Superior temporal gyrus (tissue), 1 donor: Measurements from ENCODE around the gene SPOCD1.
A peak's percentile ranks its signal among the peaks of the same experiment; 100 is the strongest.

ENCODE experiments used
- DNase-seq: peaks from one replicate; pipeline ENCODE4 v3.0.0-alpha.2; 2016; ENCODE audit errors: extremely low spot score

SPOCD1 gene

GRCh38 chr1:31771891-31772668, 43.7 kb downstream of the SPOCD1 start:
- DNase-seq, result no peak

GRCh38 chr1:31769720-31770390, 46.0 kb downstream of the SPOCD1 start:
- DNase-seq, result no peak

DNA sequence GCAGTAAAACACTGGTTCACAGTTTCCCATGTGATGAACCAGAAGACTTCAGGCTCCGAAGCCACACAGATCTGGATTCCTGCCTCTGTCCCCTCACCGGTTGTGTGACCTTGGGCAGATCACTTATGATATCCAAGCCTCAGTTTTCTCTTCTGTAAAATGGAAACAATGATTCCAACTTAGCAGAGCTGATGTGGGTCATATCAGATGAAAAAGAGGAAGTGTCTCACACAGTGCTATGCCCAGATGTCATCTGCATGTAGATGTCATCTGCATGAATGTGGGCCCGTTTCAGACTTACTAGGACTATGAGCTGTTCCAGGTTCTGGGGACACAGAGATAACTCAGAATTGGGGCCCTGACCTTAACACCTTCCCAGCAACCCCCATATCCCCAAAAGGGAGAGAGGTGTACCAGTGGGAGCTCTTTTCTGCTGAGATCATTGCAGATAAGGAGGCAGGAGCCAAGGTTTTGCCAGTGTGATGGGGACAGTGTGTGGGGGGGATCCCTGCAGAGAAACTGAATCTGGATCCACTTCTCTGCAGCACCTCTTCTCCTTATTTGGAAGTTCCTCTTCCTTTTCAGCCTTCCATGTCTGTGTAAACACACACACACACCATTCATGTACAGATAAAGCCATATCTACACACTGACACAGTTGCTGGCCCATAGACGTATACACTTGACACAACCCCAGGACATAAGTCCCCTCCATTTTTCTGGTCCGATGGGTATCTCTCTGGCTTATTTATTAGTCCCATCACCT, 46.7 kb downstream of the SPOCD1 start:
- no peak for DNase-seq

DNA sequence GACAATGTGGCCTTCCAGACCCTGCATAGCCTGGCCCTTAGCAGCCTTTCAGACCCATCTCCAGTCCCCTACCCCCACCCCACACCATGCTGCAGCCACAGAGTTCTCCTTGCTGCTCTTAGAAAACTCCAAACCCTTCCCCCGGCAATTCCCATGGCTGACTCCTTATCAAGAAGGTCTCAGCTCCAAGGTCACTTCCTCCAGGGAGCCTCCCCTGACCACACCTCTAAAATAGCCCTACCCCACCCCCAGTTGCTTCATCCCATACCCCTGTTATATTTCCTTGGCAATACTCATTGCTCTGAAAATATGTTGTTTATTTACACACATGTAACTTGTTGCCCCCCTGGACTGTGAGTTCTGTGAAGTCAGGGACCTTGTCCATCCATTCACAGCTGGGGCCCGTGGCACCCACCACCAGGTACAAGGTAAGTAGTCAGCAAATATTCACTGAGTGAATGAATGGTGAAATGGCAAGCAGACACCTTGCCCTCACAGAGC, 47.4 kb downstream of the SPOCD1 start:
- no peak for DNase-seq

- DNase-seq, result no peak
Measured at GRCh38 chr1:31767225-31767624, 48.6 kb downstream of the SPOCD1 start.

DNA sequence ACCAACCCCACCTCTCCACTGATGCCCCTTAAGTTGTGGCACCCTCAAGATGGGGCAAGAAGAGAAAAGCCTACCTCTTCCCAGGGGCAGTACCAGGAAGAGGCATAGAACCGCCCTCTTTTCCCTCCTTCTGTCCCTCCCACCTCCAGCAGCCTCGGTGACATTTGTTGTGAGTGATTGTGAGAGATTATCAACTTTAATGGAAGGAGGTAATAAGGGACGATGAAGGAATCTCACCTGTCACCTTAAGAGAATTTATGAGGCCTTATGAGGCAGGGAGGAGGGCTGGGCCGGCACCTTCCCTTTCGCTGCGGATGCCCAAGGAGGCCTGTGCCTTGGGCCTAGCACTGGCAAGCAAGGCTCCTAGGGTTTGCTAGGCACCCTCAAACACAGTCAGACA, 50.3 kb downstream of the SPOCD1 start:
- DNase-seq, result no peak

GRCh38 chr1:31765041-31765467, 50.8 kb downstream of the SPOCD1 start:
- DNase-seq, result peak; percentile 75

DNA sequence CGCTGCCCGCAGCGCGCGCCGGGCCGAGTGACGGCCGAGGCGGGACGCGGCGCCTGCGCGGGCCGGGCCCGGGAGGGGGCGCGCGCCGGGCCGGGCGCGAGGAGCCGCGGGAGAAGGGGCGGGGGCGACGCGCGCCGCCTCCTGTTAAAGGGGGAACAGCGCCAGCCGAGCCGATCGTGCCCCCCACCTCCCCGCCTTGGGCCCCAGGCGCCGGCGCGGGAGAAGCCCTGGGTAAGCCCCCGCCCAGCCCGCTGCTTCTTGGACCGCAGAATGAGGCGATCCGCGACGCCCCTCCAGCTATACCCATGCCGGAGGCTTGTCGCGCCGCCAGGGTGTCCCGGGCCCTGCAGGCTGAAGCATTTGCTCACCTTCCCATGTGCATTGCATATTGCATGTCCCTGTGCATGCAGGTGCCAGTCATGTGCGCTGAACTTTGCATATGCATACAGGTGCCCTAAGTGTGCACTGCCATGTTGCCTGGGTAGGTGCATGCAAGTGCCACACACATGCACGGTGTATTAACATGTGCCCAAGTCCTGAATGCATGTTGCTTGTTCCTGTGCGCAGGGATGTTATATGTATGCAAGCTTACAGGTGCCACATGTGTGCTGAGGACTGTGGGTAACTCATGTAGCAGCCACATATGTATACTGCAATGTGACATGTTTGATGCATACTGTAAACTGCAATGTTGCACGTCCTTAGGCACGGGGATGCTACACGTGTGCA, 51.3 kb downstream of the SPOCD1 start, which contains the start of gene ADGRB2:
Gene ADGRB2 (minus strand): TSS at position 29 of the 729 bp plus-strand sequence. CDS start 7,119 bp downstream, outside the sequence.
- no peak for DNase-seq

GRCh38 chr1:31763671-31764311, 52.0 kb downstream of the SPOCD1 start:
- no peak for DNase-seq

DNA sequence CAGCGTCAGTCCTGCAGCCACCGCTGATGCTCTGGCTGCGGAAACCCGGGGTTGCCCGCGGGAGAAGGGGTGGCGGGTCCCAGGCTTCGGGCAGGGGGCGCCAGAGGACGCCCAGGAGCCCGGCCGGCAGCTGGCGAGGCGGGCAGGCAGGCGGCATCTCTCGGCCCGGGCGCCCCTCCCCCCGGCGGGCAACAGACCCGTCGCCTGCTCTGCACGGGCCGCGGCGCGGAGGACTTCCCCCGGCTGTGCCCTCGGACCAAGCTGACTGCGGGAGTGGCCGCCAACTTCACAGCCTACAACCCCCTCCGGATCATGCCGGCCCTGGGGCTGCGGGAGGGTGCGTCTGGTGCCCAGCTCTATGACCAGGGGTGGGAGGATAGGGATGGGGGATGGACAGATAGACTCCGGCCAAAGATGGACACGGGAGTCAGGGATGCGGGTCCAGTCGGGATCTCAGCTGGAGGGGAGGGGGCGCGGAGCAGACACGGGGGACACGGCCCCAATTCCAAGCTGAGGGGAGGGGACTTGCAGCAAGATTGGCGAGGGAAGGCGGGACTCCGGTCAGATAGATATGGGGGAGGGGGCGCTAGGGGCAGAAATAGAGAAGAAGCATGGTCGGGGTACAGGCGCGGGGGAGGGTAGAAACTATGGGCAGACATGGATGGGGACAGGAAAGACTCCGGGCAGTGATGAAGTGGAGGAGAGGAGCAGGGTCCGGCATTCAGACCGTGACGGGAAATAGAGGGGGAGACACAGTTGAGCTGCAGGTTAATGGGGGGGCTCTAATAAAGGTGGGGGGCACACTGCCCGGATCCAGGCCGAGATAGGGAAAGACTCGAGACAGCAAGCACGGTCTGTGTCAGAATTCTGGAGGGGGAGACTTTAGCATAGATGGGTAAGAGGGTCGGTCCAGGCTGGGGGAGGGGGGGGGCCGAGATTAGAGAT, 52.8 kb downstream of the SPOCD1 start:
- peak; percentile 83 for DNase-seq

GRCh38 chr1:31762323-31762722, 53.5 kb downstream of the SPOCD1 start:
- no peak for DNase-seq

GRCh38 chr1:31761883-31762282, 53.9 kb downstream of the SPOCD1 start:
- DNase-seq, result no peak

GRCh38 chr1:31760471-31761470, 55.1 kb downstream of the SPOCD1 start:
- DNase-seq, result no peak

- DNase-seq, result no peak
Measured at GRCh38 chr1:31759298-31760023, 56.4 kb downstream of the SPOCD1 start.

DNA sequence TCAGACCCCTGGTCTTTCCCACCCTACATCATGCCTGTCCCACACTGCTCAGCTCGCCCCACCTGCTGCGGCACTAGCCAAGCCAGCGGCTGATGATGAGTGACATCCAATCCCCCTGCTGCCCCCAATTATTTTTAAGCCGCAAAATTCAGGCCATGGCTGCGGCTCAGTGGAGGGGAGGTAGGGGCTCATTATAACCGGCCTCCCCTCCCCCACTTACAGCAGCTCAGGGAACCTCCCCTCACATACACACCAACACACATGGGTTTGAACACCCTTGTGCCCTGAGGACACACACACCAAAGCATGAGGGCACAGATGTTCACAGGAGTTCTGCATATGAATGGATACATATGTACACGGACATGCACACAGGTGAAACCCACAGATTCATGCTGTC, 57.0 kb downstream of the SPOCD1 start:
- DNase-seq, result no peak

DNA sequence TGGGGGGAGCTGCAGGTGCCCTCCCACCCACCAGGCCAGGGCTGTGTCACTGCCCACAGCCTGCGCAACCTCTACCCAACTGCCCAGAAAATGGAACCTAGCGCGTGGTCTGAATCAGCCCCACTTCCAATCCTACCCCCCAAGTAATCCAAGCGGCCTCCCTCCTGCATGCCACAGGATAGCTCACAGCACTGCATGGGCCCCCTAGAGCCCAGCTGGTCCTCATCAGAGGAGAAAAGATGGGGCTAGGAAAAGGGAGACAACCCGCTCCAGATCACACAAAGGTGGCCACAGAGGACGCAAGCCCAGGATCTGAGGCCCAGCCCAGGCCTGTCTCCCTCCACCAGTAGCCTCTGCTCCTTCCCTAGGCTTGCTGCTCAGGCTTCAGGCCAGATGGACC, 57.8 kb downstream of the SPOCD1 start:
- DNase-seq, result no peak

DNA sequence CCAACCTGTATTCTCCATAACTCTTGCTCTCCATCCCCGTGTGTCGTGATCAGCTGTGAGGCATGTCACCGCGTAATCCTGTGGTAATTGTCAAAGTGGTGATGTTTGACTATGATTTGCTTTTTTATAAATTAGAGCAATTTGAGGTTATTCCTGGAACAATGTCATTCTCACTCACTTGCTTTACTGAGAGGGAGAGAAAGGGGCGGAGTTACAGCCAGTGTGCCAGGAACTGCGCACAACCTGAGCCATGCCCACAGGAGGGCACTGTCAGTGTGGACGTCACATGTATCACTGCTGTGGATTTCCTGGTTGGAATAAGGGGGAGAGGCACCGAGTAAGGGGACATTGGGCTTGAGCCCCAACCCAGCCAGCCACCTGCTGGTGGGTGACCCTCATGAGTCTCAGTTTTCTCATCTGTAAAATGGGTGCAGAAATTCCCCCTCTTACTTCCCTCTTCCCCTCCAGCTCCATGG, 58.6 kb downstream of the SPOCD1 start:
- no peak for DNase-seq

GRCh38 chr1:31756578-31756977, 59.2 kb downstream of the SPOCD1 start:
- DNase-seq, result no peak
